Measurements from ENCODE around the gene UHRF1. TPM values are rescaled to one million over a fixed set of nuclear protein-coding genes. Genes with fewer than 3 reads are reported as not detected.
"Not testable (repeated sequence)": the region's sequence is repeated elsewhere in the genome, so short reads cannot be mapped to it uniquely, and the experiment has no call there.

UHRF1 gene
- total RNA-seq, 3 donors from 2014 or later, result 3.2 to 13.4 (median 4.2) TPM

DNA sequence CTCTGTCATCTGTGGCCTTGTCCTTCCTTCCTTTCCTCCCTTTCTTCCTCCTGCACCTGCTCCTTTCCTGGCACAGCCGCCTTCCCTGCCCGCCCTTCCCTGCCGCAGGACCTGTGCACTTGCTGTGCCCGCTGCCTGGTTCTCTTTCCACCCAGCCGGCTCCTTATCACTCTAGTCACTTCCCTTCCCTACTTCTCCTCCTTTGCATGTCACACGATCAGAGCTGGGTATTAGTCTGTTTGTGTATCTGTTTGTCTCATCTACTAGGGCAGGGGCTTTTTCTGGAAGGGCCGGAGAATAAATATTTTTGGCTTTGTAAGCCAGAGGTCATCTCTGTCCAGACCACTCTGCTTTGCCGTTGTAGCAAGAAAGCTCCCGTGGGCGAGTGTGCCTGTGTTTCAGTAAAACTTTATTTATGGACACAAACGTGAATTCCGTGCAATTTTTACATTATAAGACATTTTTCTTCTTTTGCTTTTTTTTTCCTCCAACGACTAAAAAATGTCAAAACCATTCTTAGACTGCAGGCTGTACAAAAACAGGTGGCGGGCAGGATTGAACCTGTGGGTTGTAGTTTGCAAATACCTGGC lies 65.7 kb downstream of the UHRF1 start:
- Histone ChIP-seq H3K4me1 (ENCODE audit: low read depth) (peaks cover 20% of the 10 kb centered on the region), H3K36me3 (ENCODE audit: low read depth) (no peaks in the 10 kb centered on the region), H3K9me3 (no peaks in the 10 kb centered on the region), H3K4me3 (no peak overlapping the region)
- TF ChIP-seq, protein P1, sequence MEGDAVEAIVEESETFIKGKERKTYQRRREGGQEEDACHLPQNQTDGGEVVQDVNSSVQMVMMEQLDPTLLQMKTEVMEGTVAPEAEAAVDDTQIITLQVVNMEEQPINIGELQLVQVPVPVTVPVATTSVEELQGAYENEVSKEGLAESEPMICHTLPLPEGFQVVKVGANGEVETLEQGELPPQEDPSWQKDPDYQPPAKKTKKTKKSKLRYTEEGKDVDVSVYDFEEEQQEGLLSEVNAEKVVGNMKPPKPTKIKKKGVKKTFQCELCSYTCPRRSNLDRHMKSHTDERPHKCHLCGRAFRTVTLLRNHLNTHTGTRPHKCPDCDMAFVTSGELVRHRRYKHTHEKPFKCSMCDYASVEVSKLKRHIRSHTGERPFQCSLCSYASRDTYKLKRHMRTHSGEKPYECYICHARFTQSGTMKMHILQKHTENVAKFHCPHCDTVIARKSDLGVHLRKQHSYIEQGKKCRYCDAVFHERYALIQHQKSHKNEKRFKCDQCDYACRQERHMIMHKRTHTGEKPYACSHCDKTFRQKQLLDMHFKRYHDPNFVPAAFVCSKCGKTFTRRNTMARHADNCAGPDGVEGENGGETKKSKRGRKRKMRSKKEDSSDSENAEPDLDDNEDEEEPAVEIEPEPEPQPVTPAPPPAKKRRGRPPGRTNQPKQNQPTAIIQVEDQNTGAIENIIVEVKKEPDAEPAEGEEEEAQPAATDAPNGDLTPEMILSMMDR (IDR thresholded peaks at IDR 0.05), result no peak
- no peak for DNase-seq
- ATAC-seq, result no peak
- intact Hi-C loops (cut with DNase I, micrococcal nuclease), result no loop called here

DNA sequence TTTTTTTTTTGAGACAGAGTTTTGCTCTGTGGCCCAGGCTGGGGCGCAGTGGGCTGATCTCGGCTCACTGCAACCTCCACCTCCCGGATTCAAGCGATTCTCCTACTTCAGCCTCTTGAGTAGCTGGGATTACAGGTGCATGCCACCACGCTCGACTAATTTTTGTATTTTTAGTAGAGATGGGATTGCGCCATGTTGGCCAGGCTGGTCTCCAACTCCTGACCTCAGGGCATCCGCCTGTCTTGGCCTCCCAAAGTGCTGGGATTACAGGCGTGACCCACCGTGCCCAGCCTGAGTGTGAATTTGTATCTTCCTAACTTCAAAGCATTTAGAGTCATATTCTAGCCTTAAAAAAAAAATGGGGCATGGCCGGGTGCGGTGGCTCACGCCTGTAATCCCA lies 66.3 kb downstream of the UHRF1 start:
- peaks cover 14% of the 10 kb centered on the region for H3K4me1 ChIP-seq (ENCODE audit: low read depth)
- intact Hi-C loops (cut with DNase I, micrococcal nuclease); H3K9me3 ChIP-seq; DNase-seq; H3K4me3 ChIP-seq; ATAC-seq; H3K36me3 ChIP-seq (ENCODE audit: low read depth): not testable (repeated sequence)

DNA sequence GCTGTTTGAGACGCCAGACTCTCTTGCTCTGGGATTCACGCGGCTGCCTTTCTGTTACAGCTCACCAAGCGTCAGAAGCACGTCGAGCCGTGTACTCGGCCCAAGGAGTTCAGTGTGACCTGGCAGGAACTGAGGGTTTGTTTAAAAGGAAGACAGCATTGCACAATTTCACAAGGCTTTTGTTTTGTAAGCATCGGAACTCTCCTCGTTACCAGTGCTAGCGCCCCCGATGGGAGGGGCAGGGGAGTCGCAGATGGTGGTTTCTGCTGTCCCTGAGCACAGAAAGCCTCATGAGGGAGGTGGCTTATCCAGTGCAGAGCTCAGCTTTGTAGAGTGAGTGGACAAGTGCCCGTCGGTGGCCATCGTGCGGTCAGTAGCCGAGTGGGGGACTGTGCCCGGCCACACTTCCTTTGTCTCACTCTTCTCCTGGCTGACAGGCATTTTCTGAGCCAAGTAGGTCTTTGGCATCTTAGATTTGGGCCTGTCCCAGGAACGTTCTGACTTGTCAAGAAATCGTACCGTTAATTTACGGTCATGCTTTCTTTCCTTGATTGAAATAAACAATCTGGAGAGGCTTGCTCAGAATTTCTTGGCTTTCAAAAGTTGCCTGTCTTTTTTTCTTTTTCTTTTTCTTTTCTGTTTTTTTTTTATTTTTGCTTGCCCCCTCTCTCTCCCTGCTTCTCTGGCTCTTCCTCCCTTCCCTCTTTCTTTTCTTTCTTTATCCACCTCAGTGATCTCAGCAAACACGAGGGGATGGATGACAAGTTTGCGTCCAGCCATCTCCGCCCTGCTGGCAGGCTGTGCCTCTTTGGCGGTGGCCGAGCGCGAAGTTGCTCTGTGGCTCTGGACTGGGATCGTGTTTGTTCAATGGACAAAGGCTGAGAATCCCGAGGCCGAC lies 67.3 kb downstream of the UHRF1 start:
- intact Hi-C loops (cut with DNase I, micrococcal nuclease), result no loop called here
- no peak overlapping the region for H3K4me3 ChIP-seq
- no peaks in the 10 kb centered on the region for H3K9me3 ChIP-seq

DNA sequence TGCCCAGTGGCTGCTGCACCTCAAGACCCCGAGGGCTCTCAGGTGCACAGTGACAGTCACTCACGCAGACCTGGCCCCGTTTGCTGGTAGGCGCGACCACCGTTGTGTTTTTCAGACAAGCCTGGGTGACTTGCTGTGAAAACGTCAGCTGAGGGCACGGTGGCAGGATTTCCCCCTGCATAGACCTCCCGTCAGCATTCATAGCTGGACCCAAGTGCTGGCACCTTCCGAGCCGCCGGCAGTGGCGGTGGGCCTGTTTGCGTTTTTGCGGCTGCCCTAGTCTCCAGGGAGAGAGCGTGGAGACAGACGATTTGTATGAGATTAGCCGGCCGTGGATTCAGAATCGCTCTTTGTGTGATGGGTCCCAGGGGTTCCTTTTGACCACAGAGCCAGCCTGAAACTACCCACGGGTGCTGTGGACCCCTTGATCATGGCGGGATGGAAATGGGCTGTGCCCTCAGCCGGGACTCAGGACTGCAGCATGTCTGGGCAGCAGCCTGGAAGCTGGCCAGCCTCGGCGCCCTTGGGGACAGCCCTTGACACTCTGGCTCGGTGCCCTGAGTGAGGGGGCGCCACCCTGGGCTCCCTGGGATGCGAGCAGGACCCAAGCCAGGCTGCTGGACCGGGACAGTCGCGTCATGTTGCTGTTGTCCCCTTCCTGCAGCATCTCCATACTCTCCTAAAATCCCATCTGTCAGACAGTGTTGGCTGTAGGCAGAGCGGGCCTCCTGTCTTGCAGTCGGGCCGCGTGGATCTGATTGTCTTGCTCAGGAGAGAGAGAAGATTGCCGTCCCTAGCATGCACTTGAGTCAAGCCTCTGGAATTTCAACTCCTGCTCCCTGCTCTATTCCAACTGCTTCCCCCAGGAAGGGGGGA lies 68.2 kb downstream of the UHRF1 start:
- H3K36me3 ChIP-seq (ENCODE audit: low read depth), result no peaks in the 10 kb centered on the region
- peak; percentile 6 for ATAC-seq
- TF ChIP-seq, protein P1 (IDR thresholded peaks at IDR 0.05), result no peak
- DNase-seq, result no peak
- peaks cover 4% of the 10 kb centered on the region for H3K4me1 ChIP-seq (ENCODE audit: low read depth)
- no peaks in the 10 kb centered on the region for H3K9me3 ChIP-seq
- intact Hi-C loops (cut with DNase I, micrococcal nuclease), result no loop called here
- no peak overlapping the region for H3K4me3 ChIP-seq

More for the DNA sequence above, 67.3 kb downstream of the UHRF1 start:
- DNase-seq (peak in 1 of 3 donors; percentile 55), ATAC-seq (peak; percentile 57)
- H3K36me3 ChIP-seq (ENCODE audit: low read depth), result no peaks in the 10 kb centered on the region
- H3K4me1 ChIP-seq (ENCODE audit: low read depth), result peaks cover 7% of the 10 kb centered on the region
- TF ChIP-seq, protein P1 (IDR thresholded peaks at IDR 0.05), result no peak

DNA sequence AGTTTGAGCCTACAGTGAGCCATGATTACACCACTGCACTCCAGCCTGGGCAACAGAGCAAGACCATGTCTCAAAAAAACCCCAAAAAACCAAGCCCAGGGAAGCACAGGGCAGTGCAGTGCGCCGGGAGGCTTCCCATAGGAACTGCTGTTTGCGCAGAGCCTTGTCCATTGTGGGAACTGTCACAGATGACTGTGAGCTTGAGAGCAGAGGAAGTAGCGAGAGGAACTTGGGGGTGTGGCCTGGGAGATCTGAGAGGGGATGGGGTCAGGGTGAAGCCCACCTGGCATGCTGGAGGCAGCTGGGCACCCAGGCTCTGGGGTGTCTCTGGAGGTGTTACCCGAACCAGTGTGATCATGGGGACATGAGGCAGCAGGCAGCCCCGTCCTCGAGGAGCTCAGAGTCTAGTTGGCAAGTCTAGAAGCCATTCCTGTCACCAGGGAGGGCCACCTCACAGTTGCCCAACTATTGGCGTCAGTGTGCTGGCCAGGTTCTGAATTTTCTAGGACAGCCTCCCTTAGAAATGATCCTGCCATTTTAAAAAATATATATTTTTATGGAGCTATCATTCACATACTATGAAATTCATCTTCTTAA lies 70.0 kb downstream of the UHRF1 start:
- intact Hi-C loops (cut with DNase I, micrococcal nuclease), result no loop called here
- Histone ChIP-seq H3K36me3 (ENCODE audit: low read depth) (no peaks in the 10 kb centered on the region), H3K4me3 (no peak overlapping the region), H3K9me3 (no peaks in the 10 kb centered on the region), H3K4me1 (ENCODE audit: low read depth) (no peaks in the 10 kb centered on the region)
- DNase-seq (no peak), ATAC-seq (no peak)
- TF ChIP-seq, protein P1 (IDR thresholded peaks at IDR 0.05), result no peak
